Activated CD8-positive, alpha-beta T cell treated with anti-CD3 and anti-CD28 coated beads, Interleukin-2, amount 10 ng/mL, durations not matched to agents 7 days and 5 days (primary cell): ENCODE results near the gene TNS1. TPM values are rescaled to one million over a fixed set of nuclear protein-coding genes. Genes with fewer than 3 reads are reported as not detected.
A peak's percentile ranks its signal among the peaks of the same experiment; 100 is the strongest.
"Not testable (repeated sequence)": the region's sequence is repeated elsewhere in the genome, so short reads cannot be mapped to it uniquely, and the experiment has no call there.

Experiments used
- ATAC-seq: fragments of 150-1000 bp; cut with Tn5 transposase; one replicate; pipeline ENCODE4 v1.10.0; 2021; ENCODE audit warnings: moderate library complexity
- CTCF ChIA-PET: fragments of 350-600 bp; sonication (Branson Sonifier 250); formaldehyde crosslinking; loops from one replicate; lab custom pipeline; 2021; ENCODE audit warnings: antibody characterized with exemption; lab: Charles Lee
- POLR2A ChIA-PET: fragments of 350-600 bp; sonication (Branson Sonifier 250); formaldehyde crosslinking; loops from one replicate; lab custom pipeline; 2021; ENCODE audit warnings: antibody characterized with exemption; lab: Charles Lee
- DNase-seq: peaks from one replicate; pipeline ENCODE4 v3.0.0-alpha.2; 2020
- H3K27ac Mint-ChIP-seq: one replicate; pipeline ENCODE4 v1.8.0; 2021; ENCODE audit warnings: mild to moderate bottlenecking, mixed read lengths
- H3K27me3 Mint-ChIP-seq: one replicate; pipeline ENCODE4 v1.8.0; 2021; ENCODE audit warnings: low read depth, mixed read lengths
- H3K36me3 Mint-ChIP-seq: one replicate; pipeline ENCODE4 v1.8.0; 2021; ENCODE audit warnings: low read depth, mixed read lengths
- H3K4me1 Mint-ChIP-seq: one replicate; pipeline ENCODE4 v1.8.0; 2021; ENCODE audit warnings: low read depth, mixed read lengths
- H3K4me3 Mint-ChIP-seq: one replicate; pipeline ENCODE4 v1.8.0; 2021; ENCODE audit warnings: mild to moderate bottlenecking, mixed read lengths
- H3K9me3 Mint-ChIP-seq: one replicate; pipeline ENCODE4 v1.8.0; 2022; ENCODE audit warnings: mixed read lengths; ENCODE audit not compliant: insufficient read depth
- total RNA-seq, 2 experiments: library from RNA; stranded (reverse); gene quantifications; one replicate each; pipeline ENCODE4 v1.2.3, GENCODE V29; 2021

The TNS1 gene
- total RNA-seq, 2 experiments from 2014 or later, result 28.9 to 29.8 TPM

- Mint-ChIP-seq H3K9me3 (no peaks in the 10 kb centered on the region), H3K36me3 (peaks cover 2% of the 10 kb centered on the region), H3K4me3 (peak overlapping the region; percentile 62), H3K27ac (peak overlapping the region; percentile 57), H3K27me3 (peaks cover 7% of the 10 kb centered on the region), H3K4me1 (peaks cover 32% of the 10 kb centered on the region)
- CTCF ChIA-PET, result interaction anchor here (0.6 to 2.6 kb wide), 7 partner anchors 9 to 250 kb away, joined by 3 to 15 read pairs (median 4); no protein-coding TSS in a partner anchor
- POLR2A ChIA-PET, result no interaction called here
- DNase-seq (no peak), ATAC-seq (no peak)
These were observed 32.8 kb upstream of the TNS1 start for GRCh38 chr2:218035463-218036100.

DNA sequence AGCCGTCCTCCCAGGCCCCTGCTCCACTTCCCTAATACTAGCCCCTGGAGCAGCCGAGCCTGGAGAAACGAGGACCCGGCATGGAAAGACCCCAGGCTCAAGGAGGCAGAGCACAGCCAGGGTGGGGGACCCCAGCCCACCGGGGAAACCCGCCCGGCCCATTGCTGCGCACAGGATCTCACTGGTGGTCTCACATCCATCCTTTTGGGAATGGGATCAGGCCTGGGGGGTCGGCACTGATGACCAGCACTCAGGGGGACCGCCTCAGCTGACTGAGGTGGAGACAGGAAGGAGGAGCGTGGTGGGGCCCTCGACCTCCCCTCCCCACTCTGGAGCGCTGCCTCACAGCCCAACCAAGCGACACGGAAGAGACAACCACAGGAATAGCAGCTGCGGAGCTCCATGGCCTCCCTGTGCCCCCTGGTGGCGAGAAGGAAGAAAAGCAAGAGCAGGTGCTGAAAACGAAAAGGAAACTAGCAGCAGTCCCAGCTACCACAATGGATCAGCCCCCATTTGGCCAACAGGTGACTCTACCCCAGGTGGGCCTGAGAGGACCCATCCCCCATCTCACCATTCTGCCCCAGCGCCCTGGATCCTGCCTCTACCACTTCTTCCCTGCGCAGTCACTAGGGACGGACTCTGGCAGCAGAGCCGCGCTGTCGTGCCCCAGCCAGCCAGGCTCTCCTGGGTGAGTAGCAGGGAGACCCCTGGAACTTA, 31.9 kb upstream of the TNS1 start:
- Mint-ChIP-seq H3K4me1 (peaks cover 29% of the 10 kb centered on the region), H3K4me3 (peak overlapping the region; percentile 62), H3K27ac (peak overlapping the region; percentile 69)
- DNase-seq (peak; percentile 76), ATAC-seq (peak; percentile 87)
- CTCF ChIA-PET, result interaction anchor here (0.6 to 2.6 kb wide), 9 partner anchors 10 to 249 kb away, joined by 3 to 15 read pairs (median 4); partner anchors contain the start of gene RUFY4
- not testable (repeated sequence) for H3K27me3 Mint-ChIP-seq, H3K9me3 Mint-ChIP-seq, H3K36me3 Mint-ChIP-seq
- POLR2A ChIA-PET, result interaction anchor here (1.1 kb wide), 1 partner anchor 46 kb away, joined by 4 read pairs; no protein-coding TSS in a partner anchor

- ATAC-seq (peak; percentile 21), DNase-seq (no peak)
- ChIA-PET CTCF (interaction anchor here (0.7 to 2.6 kb wide), 8 partner anchors 11 to 248 kb away, joined by 3 to 15 read pairs (median 4); partner anchors contain the start of gene RUFY4), POLR2A (interaction anchor here (1.0 to 1.1 kb wide), 2 partner anchors 45 to 244 kb away, joined by 4 read pairs; no protein-coding TSS in a partner anchor)
- Mint-ChIP-seq H3K4me3 (peak overlapping the region; percentile 62), H3K27ac (peak overlapping the region; percentile 12), H3K9me3 (no peaks in the 10 kb centered on the region), H3K36me3 (no peaks in the 10 kb centered on the region), H3K27me3 (peaks cover 7% of the 10 kb centered on the region), H3K4me1 (peaks cover 23% of the 10 kb centered on the region)
These were observed 31.0 kb upstream of the TNS1 start for GRCh38 chr2:218033590-218034496.

- CTCF ChIA-PET, result interaction anchor here (2.3 kb wide), 1 partner anchor 247 kb away, joined by 12 read pairs; no protein-coding TSS in a partner anchor
- ATAC-seq (no peak), DNase-seq (no peak)
- Mint-ChIP-seq H3K27me3 (peaks cover 7% of the 10 kb centered on the region), H3K4me1 (peaks cover 20% of the 10 kb centered on the region), H3K9me3 (no peaks in the 10 kb centered on the region), H3K36me3 (no peaks in the 10 kb centered on the region), H3K27ac (no peak overlapping the region), H3K4me3 (no peak overlapping the region)
- POLR2A ChIA-PET, result interaction anchor here (1.0 kb wide), 1 partner anchor 243 kb away, joined by 4 read pairs; no protein-coding TSS in a partner anchor
These were observed 30.4 kb upstream of the TNS1 start for GRCh38 chr2:218033208-218033589.

DNA sequence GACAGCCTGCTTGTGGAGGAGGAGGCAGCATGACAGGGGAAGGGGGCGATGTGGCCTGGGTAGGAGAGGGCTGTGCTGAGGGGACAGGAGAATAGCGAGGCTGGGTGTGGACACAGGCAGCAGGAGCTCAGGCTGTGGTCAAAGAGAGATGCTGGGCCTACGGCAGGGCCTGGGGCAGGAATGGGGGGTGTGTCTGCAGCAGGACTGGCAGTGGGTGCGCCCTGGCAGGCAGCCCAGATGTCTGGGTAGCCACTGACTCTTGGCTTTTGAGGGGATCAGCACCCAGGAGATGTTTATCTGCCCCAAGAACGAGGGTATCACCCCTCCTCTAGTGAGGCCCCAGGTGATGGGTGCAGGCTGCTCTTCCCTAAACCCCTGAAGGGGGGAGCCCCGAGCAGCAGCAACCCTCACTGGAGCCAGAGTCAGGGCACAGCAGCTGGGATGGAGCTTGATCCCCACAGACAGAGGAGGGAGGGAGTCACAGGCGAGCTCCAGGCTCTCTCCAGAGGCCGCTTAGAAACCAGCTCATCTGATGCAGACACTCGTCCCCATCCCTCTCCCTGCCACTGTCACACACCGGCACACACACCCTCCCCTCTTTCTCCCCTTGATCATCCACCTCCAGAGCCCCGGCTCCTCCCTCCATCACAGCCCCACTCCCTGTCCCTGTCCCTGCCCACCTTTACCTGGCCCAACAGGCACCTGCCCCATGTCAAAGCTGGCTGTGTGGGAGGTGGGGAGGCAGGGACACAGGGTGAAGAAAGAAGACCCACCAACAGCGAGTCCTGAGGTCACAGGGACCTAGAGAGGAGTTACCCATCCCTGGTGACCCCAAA, 29.8 kb upstream of the TNS1 start:
- ATAC-seq (no peak), DNase-seq (no peak)
- Mint-ChIP-seq H3K27me3 (peaks cover 6% of the 10 kb centered on the region), H3K9me3 (no peaks in the 10 kb centered on the region), H3K4me3 (no peak overlapping the region), H3K27ac (no peak overlapping the region), H3K36me3 (no peaks in the 10 kb centered on the region), H3K4me1 (peaks cover 20% of the 10 kb centered on the region)
- CTCF ChIA-PET, result interaction anchor here (0.6 to 2.3 kb wide), 4 partner anchors 38 to 247 kb away, joined by 3 to 12 read pairs (median 4); no protein-coding TSS in a partner anchor
- POLR2A ChIA-PET, result interaction anchor here (1.0 kb wide), 1 partner anchor 242 kb away, joined by 4 read pairs; no protein-coding TSS in a partner anchor

GRCh38 chr2:218031771-218032257, 29.0 kb upstream of the TNS1 start:
- CTCF ChIA-PET, result interaction anchor here (0.8 to 2.3 kb wide), 3 partner anchors 38 to 246 kb away, joined by 3 to 12 read pairs (median 4); no protein-coding TSS in a partner anchor
- Mint-ChIP-seq H3K4me3 (no peak overlapping the region), H3K9me3 (no peaks in the 10 kb centered on the region), H3K27me3 (peaks cover 2% of the 10 kb centered on the region), H3K36me3 (no peaks in the 10 kb centered on the region), H3K4me1 (peaks cover 20% of the 10 kb centered on the region), H3K27ac (no peak overlapping the region)
- POLR2A ChIA-PET, result no interaction called here
- DNase-seq (no peak), ATAC-seq (no peak)

GRCh38 chr2:218031261-218031660, 28.5 kb upstream of the TNS1 start:
- POLR2A ChIA-PET, result no interaction called here

GRCh38 chr2:218030409-218031195, 27.8 kb upstream of the TNS1 start:
- CTCF ChIA-PET, result no interaction called here
- POLR2A ChIA-PET, result no interaction called here
- Mint-ChIP-seq H3K36me3 (no peaks in the 10 kb centered on the region), H3K27me3 (peaks cover 2% of the 10 kb centered on the region), H3K27ac (no peak overlapping the region), H3K9me3 (no peaks in the 10 kb centered on the region), H3K4me1 (peaks cover 15% of the 10 kb centered on the region), H3K4me3 (no peak overlapping the region)
- DNase-seq (no peak), ATAC-seq (no peak)

More at GRCh38 chr2:218031261-218031660, 28.5 kb upstream of the TNS1 start:
- no peaks in the 10 kb centered on the region for H3K36me3 Mint-ChIP-seq
- ATAC-seq (no peak), DNase-seq (no peak)
- peaks cover 18% of the 10 kb centered on the region for H3K4me1 Mint-ChIP-seq
- no peaks in the 10 kb centered on the region for H3K9me3 Mint-ChIP-seq
- no peak overlapping the region for H3K27ac Mint-ChIP-seq
- CTCF ChIA-PET, result no interaction called here
- H3K27me3 Mint-ChIP-seq, result peaks cover 2% of the 10 kb centered on the region
- no peak overlapping the region for H3K4me3 Mint-ChIP-seq

DNA sequence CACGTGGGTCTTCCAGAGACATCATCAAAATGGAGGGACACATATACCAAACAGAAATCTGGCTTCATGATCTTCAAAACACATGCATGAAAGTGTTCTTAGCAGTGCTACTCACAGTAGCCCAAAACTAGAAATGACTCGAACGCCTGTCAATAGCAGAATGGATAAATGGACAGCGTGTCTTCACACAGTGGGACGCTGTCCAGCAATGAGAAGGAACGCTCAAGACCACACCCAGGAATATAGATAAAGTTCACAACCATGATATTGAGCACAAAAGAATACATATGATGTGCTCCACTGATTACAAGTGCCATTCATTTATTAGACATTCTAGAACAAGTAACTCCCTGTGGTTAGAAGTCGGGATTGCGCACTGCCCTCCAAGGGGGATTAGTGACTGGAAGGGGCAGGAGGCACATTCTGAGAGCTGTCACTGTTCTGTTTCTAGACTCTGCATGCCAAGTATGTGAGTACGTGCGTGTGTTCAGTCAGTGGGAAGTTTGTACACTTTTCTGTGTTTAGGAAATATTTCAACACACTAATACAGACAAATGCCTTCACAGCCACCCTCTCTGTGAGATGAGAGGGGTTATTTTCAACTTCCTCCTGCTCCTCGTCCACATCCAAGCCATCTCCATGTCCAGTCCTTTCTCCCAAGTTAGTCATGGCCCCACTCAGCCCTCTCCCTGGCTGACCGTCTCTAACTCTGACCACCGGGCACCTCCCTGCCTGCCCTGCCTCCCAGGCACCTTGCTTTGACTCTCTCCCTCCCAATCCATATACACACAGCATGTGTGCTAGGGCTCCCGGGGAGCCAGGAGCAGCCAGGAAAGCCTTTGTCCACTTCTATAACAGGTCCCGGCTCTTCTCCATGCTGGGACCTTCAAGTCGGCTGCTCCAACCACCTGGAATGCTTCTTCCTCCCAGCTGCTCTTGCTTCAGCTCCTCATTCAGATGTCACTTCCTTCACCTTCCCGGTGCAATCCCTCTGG, 26.9 kb upstream of the TNS1 start:
- CTCF ChIA-PET, result no interaction called here
- POLR2A ChIA-PET, result no interaction called here

More for the DNA sequence above, 26.9 kb upstream of the TNS1 start:
- peaks cover 2% of the 10 kb centered on the region for H3K27me3 Mint-ChIP-seq
- DNase-seq (no peak), ATAC-seq (no peak)
- H3K4me3 Mint-ChIP-seq, result no peak overlapping the region
- H3K36me3 Mint-ChIP-seq, result no peaks in the 10 kb centered on the region
- no peak overlapping the region for H3K27ac Mint-ChIP-seq
- no peaks in the 10 kb centered on the region for H3K9me3 Mint-ChIP-seq
- peaks cover 7% of the 10 kb centered on the region for H3K4me1 Mint-ChIP-seq
